Stimulated activated CD8-positive, alpha-beta memory T cell treated with anti-CD3 and anti-CD28 coated beads, Interleukin-12 subunit alpha, Interleukin-12 subunit beta, amount 100 ng/mL, for 1 hour (primary cell): Measurements from ENCODE around the gene C6orf118.

Experiments
- DNase-seq: peaks from one replicate; pipeline ENCODE4 v3.0.0-alpha.2; 2020; ENCODE audit warnings: low read depth

Gene C6orf118

GRCh38 chr6:165244524-165245247 is 64.7 kb downstream of the C6orf118 start:
- no peak for DNase-seq

- no peak for DNase-seq
Observed at GRCh38 chr6:165243801-165244200, 65.6 kb downstream of the C6orf118 start.

- DNase-seq: no peak
Observed at GRCh38 chr6:165236326-165236725, 73.1 kb downstream of the C6orf118 start.

- no peak for DNase-seq
Observed at GRCh38 chr6:165232731-165233488, 76.5 kb downstream of the C6orf118 start.

GRCh38 chr6:165231581-165232561 is 77.5 kb downstream of the C6orf118 start:
- no peak for DNase-seq

GRCh38 chr6:165231177-165231576 is 78.2 kb downstream of the C6orf118 start:
- DNase-seq: no peak
